ENCODE measurements around the gene MEF2C.

MEF2C gene

DNA sequence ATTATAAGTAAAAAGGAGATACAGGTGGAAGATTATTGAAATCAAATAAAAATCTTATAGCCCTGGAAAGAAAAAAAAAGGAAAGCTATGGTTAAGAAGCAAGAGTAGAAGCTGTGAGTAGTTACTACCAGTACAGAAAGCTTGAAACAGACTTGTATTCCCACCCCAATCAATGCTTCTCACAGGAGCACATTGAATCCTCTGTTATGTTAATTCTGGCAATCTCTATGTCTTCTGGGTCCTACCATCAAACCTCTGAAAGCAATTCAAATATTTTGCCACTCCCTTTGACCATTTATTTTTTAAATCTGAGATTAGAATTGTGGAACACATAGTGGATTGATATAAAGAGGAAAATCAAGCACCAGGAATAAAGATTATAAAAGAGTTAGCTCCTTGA lies 186.5 kb downstream of the MEF2C start:
- FAIRE-seq, result no peak
- no peak for TF ChIP-seq POLR2AphosphoS5 (IDR thresholded peaks at IDR 0.05; ENCODE audit: low read depth, low read length)
- no peak for TF ChIP-seq POLR2A (IDR thresholded peaks at IDR 0.05; ENCODE audit: low read depth, low read length)
- TF ChIP-seq TAF1 (IDR thresholded peaks at IDR 0.05; ENCODE audit: borderline replicate concordance, low read depth, low read length), result no peak
- DNase-seq (ENCODE audit: insufficient read length), result no peak

DNA sequence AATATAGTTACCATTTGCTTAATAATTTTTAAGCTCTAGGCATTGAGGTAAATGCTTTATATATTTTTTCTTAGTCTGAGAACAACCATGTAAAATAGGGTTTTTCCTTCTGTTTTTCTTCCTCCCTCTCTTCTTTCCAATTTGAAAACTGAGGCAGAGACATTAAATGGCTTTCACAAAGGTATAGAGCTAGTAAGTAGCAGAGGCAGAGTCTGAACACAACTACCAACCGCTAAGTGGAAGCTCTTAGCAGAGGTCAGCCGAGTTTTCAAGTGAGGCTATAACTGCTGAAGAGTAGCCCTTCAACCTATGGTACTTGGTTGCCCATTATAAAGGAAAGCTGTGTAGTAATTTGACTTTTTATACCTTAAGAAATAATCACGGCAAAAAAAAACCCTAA lies 187.1 kb downstream of the MEF2C start:
- DNase-seq (ENCODE audit: insufficient read length), result no peak
- no peak for TF ChIP-seq POLR2A (IDR thresholded peaks at IDR 0.05; ENCODE audit: low read depth, low read length)
- TF ChIP-seq POLR2AphosphoS5 (IDR thresholded peaks at IDR 0.05; ENCODE audit: low read depth, low read length), result no peak
- no peak for TF ChIP-seq TAF1 (IDR thresholded peaks at IDR 0.05; ENCODE audit: borderline replicate concordance, low read depth, low read length)
- FAIRE-seq, result no peak

DNA sequence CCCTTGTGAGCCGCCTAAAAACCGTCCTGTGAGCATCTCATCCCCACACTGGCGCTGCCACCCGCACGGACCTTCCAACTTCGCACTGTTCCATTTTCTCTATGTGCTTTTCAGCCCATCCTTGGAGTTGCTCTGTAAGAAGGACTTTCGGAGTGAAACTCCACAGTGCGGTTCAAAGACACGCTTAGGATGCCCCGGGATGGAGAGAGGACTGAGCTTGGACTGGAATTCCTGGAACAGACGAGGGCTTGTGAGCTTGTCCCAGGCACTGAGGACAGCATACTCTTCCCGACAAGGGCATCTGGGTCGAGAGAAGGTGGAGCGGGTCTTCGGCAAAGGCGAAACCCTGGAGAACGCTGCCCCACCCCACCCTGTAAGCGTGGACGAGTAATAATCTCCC lies 187.8 kb downstream of the MEF2C start:
- TF ChIP-seq POLR2A (IDR thresholded peaks at IDR 0.05; ENCODE audit: low read depth, low read length), result no peak
- TF ChIP-seq TAF1 (IDR thresholded peaks at IDR 0.05; ENCODE audit: borderline replicate concordance, low read depth, low read length), result no peak
- TF ChIP-seq POLR2AphosphoS5 (IDR thresholded peaks at IDR 0.05; ENCODE audit: low read depth, low read length), result no peak
- no peak for FAIRE-seq
- no peak for DNase-seq (ENCODE audit: insufficient read length)

DNA sequence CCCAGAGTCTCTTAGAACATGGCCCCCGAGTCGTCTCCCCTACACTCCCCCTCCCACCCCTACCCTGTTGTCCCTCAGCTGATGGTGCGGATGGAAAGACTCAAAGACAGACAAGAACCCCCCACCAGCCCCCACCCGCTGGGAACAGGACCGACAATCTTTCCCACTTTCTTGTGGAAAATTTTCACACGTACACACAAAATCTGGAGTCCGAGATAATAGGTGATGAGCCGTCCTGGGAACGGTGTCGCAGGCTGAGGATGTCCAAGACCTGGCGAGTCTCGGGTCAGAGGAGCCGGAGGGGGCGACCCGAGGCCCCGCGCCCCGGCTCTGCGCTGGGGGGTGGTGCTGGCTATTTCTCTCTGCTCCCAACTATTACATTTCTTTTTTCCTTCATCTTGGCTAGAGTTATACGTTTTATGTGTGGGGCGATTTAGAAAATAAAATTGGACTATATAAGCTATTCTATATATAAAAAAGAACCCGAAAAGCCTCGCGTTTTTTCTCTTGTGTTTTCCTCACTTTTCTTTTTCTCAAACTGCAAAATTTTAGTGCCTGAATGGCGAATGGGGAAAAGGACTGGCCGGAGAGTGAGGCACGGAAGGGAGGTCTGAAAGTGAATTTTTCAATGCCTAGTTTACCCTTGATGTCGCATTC lies 188.8 kb downstream of the MEF2C start:
- TF ChIP-seq POLR2A (IDR thresholded peaks at IDR 0.05; ENCODE audit: low read depth, low read length), result no peak
- no peak for TF ChIP-seq POLR2AphosphoS5 (IDR thresholded peaks at IDR 0.05; ENCODE audit: low read depth, low read length)
- no peak for TF ChIP-seq TAF1 (IDR thresholded peaks at IDR 0.05; ENCODE audit: borderline replicate concordance, low read depth, low read length)
- DNase-seq (ENCODE audit: insufficient read length), result no peak
- FAIRE-seq, result no peak

DNA sequence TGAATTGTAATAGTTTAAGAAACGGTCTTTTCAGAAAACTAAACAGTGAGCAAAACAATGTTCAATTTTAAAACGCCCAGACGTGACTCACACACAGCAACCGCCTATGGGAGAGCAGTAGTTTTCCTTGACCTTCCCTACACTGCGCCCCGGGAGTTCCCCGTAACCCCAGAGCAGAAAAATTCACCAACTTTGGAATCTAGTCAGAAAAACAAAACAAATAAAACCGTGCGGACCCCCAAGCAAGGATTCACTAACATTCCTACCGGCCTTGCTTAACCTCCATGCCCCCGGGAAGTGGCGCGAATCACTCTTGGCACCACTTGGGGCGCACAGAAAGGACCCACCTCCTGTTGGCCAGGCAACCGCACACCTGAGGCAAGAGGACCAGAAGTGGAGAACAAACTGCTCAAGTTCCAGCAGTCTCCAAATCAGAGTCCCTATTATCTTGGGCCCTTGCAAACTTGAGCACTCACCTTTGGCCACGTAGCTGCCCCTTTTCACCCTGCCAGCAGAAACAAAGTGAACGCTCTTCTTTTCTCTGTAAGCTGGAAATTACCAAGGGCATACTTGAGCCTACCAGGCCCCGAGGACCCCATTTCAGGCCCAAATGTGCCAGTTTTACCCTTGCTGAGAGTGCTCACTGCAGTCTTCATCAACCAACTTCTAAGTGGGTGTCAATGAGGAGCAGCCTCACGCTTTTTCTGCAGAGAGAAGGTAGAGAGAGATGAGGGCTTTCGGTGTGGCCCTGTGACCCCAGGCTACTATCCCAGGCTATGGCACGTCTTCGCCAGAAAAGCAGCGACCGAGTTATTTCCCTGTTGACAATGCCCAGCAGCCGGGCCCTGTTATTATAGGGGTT lies 189.7 kb downstream of the MEF2C start:
- no peak for FAIRE-seq
- TF ChIP-seq TAF1 (IDR thresholded peaks at IDR 0.05; ENCODE audit: borderline replicate concordance, low read depth, low read length) (no peak), POLR2A (IDR thresholded peaks at IDR 0.05; ENCODE audit: low read depth, low read length) (no peak), POLR2AphosphoS5 (IDR thresholded peaks at IDR 0.05; ENCODE audit: low read depth, low read length) (no peak)

DNA sequence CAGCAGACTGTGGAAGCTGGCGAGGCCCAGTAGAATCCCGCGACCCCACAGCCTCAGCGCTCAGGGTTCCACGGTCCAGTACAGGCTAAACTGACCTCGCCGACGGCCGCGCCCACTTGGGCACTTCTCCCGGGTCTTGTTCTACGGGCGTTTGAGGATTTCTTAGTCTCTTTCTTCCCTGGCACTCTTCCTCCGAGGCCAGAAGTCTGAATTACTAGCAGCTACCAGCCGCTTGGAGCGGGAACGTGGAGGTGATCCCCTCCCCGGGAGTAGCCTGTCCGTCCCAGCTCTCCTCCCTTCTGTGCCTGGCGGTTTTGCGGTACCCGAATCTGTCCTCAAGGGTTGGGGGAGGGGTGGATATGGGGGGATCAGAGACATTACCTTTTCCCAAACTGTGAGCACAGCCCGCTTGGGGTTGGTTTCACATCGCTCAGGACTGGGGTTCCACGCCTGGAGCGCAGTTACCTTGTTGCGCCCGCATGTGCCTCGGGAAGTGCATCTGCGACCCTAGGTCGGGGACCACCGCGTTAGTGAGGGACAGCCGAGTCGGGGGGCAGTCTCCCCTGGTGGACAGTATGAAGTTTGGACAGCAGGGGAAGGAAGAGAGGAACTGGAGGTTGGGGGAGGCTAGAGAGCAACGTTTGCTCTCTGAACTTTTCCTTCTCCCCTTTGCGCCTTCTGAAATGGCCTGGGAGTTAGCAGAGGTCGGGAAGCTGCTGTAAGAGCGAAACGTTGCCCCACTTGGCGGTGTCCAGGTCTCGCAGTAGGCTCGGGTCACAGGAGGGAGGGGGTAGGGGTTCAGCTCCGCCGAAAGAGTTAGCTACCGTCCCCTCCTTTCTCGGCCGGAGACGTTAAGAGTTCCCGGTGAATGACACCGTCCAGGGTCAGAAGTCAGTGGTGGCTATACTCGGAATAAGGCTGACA lies 190.8 kb downstream of the MEF2C start:
- DNase-seq (ENCODE audit: insufficient read length) (no peak), FAIRE-seq (peak; percentile 76)
- TF ChIP-seq POLR2AphosphoS5 (IDR thresholded peaks at IDR 0.05; ENCODE audit: low read depth, low read length) (no peak), POLR2A (IDR thresholded peaks at IDR 0.05; ENCODE audit: low read depth, low read length) (no peak), TAF1 (IDR thresholded peaks at IDR 0.05; ENCODE audit: borderline replicate concordance, low read depth, low read length) (no peak)

More for the DNA sequence above, 189.7 kb downstream of the MEF2C start:
- no peak for DNase-seq (ENCODE audit: insufficient read length)

DNA sequence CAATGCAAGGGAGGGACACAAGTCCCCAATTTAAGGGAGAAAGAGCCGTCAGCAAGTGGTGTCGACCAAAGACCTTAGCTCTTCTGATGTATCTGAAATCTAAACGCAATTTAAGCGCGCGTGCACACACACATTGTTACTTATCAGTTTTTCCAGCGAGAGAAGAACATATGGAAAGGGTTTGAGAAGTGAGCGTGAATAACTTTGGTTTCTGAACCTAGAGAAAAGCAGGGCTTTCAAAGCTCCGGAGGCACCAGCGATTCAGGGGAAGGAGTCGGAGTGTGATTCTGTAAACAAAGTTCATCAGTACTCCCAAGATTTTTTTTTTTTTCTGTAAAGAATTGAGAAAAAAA lies 191.8 kb downstream of the MEF2C start:
- no peak for DNase-seq (ENCODE audit: insufficient read length)
- FAIRE-seq, result peak; percentile 64
- TF ChIP-seq TAF1 (IDR thresholded peaks at IDR 0.05; ENCODE audit: borderline replicate concordance, low read depth, low read length) (no peak), POLR2A (IDR thresholded peaks at IDR 0.05; ENCODE audit: low read depth, low read length) (no peak), POLR2AphosphoS5 (IDR thresholded peaks at IDR 0.05; ENCODE audit: low read depth, low read length) (no peak)

DNA sequence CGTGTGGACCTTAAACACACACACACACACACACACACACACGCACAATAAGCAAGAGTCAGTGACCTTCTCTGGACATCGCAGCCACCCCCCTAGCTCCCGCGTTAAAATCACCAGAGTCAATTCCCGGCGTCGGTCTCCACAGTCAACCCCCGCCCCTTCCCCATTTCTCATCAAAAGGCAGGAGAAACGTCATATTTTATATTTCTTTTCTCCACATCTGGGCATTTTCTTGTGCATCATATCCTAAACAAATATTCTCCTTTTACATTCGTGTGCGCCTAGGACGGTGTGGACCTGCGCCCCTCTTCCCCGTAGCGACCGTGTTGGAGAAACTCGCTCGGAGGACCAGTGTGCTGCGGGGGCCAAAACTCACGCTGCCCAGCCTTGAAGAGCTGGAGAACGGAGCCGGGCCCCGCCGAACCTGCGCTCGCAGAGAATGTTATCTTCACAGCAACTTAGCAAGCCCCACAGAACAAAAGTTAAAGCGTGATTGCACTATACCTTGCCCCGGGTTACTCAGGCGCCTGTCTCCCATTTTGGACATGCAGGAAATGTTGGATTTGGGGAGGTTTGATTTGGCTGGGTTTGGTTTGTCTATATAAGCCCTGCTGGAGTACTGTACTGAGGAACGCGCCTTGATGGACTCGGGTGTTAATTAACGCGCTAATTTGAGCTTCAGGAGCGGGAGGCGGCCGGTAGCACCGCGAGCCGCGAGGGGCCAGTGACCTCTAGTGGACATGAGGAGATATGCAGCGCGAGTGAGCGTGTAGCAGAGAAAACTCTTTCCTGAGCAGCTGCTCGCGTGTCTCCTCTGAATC lies 192.4 kb downstream of the MEF2C start:
- DNase-seq (ENCODE audit: insufficient read length), result peak; percentile 62
- no peak for TF ChIP-seq POLR2AphosphoS5 (IDR thresholded peaks at IDR 0.05; ENCODE audit: low read depth, low read length)
- no peak for TF ChIP-seq POLR2A (IDR thresholded peaks at IDR 0.05; ENCODE audit: low read depth, low read length)
- no peak for TF ChIP-seq TAF1 (IDR thresholded peaks at IDR 0.05; ENCODE audit: borderline replicate concordance, low read depth, low read length)
- peak; percentile 88 for FAIRE-seq

DNA sequence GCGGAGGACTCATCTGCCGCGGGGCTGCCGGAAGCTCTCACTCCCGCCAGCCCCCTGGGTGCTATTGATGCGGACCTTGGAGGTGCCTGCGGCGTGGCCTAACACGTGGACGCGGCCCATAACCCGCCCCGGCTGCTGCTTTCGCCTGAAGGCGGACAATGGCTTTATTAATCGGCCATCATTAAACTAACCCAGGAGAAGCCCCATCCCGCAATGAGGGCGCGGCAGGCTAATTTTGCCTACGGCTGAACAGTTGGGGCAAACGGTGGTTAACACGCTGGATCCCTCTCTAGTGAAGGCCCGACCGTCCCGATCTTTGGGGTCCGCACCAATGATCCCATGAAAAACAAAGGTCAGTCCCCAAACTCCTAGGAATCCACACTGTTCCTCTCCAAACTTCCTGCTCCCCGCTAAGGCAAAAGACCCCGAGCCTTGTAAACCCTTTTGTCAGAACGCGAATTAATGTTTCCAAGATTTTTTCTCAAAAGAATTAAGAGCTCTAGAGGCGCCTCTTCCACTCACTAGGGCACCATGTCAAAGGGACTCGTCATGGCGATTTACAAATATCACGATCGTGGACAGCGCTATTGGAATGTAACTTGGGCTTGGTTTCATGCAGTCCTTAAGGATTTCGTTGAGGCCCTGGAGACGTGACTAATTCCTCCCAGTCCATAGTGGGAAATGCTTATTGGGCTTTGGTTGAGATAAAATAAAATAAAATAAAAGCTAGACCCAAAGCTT lies 193.1 kb downstream of the MEF2C start:
- FAIRE-seq, result no peak
- TF ChIP-seq TAF1 (IDR thresholded peaks at IDR 0.05; ENCODE audit: borderline replicate concordance, low read depth, low read length) (no peak), POLR2AphosphoS5 (IDR thresholded peaks at IDR 0.05; ENCODE audit: low read depth, low read length) (no peak), POLR2A (IDR thresholded peaks at IDR 0.05; ENCODE audit: low read depth, low read length) (no peak)
- DNase-seq (ENCODE audit: insufficient read length), result no peak
